ENCODE measurements around the gene TMEM72.

DNA sequence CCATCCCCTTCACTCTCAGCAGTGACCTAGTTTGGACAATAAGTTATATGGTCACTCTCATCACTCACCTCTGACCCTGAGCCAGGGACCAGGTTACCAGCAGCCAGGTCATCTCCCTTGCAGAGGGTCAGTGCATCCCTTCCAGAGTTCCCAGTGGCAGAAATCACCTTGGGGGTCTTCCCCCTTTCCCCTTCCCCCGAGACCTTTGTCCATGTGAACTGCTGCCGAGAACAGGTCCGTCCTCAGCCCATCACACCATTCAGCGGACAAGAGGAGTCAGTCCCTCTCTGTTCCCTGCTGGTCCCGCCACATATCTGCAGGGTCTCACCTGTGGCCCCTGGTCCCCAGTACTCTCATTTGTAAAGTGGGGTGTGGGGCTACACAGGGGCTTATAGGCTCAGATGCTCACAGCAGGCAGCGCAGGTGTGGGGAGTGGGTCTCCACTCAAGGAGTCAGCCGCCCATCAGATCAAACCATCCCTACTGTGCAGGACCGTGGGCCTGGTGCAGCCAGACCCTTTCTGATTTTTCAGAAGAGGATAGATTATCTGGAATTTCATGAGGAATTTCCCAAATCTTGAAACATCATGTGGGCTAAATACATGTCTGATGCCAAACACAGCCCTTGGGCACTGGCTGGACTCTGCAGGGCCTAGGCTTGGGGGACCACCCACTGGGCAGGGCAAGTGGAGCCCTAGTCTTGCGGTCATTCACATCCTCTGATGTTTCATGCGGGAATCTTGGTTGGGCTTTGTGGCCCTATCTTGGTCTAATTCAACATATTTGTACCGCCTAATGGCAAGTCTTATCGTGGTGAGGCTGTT, 61.0 kb downstream of the TMEM72 start:
- TF ChIP-seq HMGXB4 (CRISPR knock-in tag; IDR thresholded peaks at IDR 0.05; ENCODE audit: borderline replicate concordance in 1 of 2, low read depth in 1 of 2): no peak
- TF ChIP-seq KAT2B (IDR thresholded peaks at IDR 0.05; ENCODE audit: borderline replicate concordance, low read depth, low read length): no peak
